ENCODE results near the gene CYP4F8.

DNA sequence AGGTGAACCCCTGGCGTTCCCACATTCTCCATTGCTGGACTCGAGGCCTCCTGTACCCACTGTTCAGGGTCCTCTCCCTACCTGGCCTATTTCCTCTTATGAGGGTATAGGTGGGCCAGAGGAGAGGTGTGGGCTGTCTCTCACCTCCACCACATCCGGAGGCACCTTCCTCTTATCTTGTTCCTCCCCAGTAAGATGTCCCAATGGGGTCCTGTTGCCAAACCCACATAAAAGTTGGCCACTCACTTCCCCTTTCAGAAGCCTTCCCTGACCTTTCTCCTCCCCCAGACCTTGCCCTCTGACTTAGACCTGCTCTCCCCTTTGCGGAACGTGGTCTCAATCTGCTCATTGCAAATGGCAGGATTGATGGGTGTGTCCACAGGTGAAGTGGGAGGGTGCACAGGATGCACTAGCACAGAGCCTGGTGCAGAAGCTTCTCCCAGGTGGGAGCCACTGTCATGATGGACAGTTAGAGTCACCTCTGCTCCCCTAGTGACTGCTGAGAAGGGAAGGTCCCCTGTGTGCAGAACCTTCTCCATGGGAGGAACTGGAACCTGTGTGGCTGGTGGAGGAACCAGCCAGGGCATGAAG lies 27.0 kb downstream of the CYP4F8 start:
- TF ChIP-seq EZH2phosphoT487 (IDR thresholded peaks at IDR 0.05; ENCODE audit: insufficient read depth, low read depth) (no peak), EZH2 (IDR thresholded peaks at IDR 0.05; ENCODE audit: insufficient read depth, poor library complexity, severe bottlenecking) (no peak)
